Fibroblast of pulmonary artery (primary cell): ENCODE results near the gene TEX29.
A peak's percentile ranks its signal among the peaks of the same experiment; 100 is the strongest.

Experiments used
- DNase-seq: peaks from one replicate; pipeline ENCODE4 v3.0.0-alpha.2; 2010; ENCODE audit warnings: low read depth
- H3K4me3 ChIP-seq: replicated peaks from 2 replicates; pipeline ENCODE4 v1.5.1; 2011; ENCODE audit warnings: low read depth, mild to moderate bottlenecking, control low read depth, low read length, moderate library complexity
- TF ChIP-seq, protein P1 (sequence below): IDR thresholded peaks from 2 replicates; pipeline ENCODE4 v1.5.1; 2011; ENCODE audit warnings: mild to moderate bottlenecking, control low read depth, low read length, inconsistent platforms; ENCODE audit errors: missing control alignments

Gene TEX29

DNA sequence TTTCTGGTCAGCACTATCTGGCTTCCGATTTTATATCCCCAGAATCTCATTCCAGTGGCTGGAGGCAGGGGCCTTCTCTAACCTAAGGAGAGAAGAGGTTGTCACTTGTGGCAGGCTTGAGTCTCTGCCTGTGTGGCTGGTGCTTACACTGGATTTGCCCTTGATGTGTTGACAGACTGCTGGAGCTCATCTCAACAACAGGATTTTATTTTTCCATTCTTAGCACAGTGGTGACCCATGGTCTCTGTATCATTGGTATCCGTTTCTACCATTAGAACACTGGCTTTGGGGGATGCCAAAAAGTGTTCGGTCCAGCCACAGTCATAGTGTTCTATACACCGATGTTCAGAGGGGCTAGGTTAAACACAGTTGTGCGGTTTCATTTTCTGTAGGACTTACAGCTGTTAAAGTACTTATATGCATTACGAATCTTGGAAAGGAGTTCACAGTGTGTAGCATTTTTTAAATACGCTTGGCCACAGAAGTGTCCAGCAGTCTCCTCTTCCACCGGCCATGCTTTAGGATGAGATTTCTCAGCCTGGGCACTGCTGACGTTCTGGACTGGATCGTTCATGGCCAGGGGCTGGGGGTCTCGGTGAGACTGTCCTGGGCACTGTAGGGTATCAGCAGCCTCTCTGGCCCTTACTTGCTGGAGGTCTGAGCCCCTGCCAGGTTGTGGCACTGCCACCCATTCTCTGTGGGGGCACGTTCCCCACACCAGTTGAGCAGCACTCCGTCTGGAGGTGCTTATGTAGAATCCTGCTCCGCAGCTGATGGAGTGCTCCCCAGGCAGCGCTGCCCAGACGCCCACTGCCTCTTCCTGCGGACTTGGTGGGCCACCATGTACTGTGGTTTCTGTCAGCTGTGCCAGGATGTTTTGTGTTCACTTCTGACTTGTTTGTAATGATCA, 41.4 kb upstream of the TEX29 start:
- H3K4me3 ChIP-seq: no peak overlapping the region
- TF ChIP-seq, protein P1, sequence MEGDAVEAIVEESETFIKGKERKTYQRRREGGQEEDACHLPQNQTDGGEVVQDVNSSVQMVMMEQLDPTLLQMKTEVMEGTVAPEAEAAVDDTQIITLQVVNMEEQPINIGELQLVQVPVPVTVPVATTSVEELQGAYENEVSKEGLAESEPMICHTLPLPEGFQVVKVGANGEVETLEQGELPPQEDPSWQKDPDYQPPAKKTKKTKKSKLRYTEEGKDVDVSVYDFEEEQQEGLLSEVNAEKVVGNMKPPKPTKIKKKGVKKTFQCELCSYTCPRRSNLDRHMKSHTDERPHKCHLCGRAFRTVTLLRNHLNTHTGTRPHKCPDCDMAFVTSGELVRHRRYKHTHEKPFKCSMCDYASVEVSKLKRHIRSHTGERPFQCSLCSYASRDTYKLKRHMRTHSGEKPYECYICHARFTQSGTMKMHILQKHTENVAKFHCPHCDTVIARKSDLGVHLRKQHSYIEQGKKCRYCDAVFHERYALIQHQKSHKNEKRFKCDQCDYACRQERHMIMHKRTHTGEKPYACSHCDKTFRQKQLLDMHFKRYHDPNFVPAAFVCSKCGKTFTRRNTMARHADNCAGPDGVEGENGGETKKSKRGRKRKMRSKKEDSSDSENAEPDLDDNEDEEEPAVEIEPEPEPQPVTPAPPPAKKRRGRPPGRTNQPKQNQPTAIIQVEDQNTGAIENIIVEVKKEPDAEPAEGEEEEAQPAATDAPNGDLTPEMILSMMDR: no peak
- DNase-seq: no peak

DNA sequence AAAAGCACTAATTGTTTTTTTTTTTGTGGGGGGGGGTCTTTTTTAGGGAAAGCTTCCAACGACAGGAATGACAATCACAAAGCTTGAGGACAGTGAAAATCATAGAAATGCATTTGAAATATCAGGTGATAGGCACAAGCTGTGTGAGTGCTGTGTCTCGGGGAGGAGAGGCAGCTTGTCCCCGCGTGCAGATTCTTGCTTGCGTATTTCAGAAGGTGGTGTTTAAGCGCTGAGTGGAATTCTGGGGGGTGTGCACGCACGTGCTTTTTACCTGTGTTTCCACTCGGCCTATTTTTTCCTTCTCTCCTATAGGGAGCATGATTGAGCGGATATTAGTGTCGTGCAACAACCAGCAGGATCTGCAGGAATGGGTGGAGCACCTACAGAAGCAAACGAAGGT, 40.2 kb upstream of the TEX29 start:
- H3K4me3 ChIP-seq: no peak overlapping the region
- DNase-seq: no peak
- TF ChIP-seq, protein P1: no peak

DNA sequence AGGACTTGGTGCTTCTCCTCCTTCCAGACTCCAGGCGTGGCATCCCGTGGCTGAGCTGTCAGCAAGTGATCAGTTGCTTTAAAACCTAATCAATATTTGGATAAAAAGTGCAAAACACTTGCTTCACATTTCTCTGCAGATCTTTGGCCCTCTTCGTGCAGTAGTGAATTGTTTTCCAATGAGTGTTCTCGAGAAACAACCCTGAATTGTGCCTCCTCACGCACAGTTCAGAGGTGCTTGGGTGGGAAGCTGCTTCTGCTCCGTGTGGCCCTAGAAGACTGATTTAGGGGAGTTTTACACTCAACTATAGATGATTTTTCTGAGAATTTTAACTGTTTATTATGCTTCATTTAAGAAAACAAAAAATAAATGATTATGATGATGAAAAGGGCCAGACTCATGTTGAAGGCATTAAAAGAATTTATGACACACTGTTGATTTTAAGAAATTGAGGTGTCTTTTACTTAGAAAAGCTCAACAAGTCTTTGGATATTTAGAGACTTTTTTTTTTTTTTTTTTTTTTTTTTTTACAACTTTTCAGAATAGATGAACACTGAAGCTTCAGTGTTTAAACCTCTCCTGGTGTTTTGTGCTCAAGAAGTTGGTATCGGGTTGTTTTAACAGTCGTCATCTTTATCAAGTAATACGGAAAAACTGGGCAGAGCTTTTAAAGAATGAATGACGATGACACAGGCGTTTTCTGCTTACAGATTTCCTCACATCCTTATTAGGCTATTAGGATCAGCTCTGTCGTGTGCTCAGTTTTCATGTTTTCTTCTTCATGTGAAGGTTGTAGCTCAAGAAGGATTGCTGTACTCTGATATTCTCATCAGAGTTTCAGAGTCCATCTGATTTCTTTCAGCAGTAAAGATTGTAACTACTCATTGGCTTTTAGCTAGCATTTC, 39.5 kb upstream of the TEX29 start:
- peak; percentile 93 for DNase-seq
- TF ChIP-seq, protein P1: no peak
- H3K4me3 ChIP-seq: no peak overlapping the region

DNA sequence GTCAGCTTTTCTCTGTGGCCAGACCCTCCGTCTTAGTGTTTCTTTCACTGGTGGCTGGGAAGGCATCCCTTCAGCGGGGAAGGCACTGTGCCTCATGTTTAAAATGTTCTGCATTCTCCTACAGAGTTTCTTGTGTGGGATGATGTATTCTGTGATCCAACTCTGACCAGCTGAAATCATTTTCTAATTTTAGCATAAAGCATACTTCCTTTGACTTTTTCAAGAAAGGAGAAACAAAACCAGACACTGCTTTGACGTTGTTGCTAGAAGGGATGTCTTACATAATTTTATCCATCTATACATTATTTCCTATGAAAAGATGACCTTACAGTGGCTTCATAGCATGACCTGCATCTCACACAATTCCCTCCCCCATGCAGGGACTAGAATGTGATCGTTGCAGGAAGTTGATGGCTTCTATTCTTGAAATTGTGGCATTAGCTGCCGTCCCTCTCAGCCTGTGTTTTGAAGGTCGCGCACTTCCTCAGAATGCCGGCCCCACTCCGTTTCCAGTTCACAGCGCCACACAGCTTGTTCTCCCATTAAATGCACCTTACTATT, 38.6 kb upstream of the TEX29 start:
- H3K4me3 ChIP-seq: no peak overlapping the region
- DNase-seq: peak; percentile 76

DNA sequence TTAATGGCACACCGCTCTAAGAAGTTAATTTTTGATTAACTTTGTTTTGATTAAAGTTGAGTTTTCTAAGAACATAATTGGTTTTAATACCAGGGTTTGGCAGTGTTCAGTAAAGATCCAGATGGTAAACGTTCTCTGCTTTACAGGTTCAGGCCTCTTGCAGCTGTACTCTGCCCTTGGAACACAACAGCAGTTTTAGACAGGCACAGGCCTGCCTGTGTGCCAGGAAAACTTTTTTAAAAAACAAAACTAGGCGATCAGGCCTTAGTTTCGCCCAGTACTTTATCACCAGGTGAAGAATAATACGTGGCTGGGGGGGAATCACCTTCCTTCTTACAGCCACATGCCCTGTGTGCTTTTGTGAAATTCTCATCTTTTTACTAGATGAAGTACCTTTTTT, 38.0 kb upstream of the TEX29 start:
- TF ChIP-seq, protein P1: no peak
- no peak overlapping the region for H3K4me3 ChIP-seq

More for the DNA sequence above, 38.6 kb upstream of the TEX29 start:
- TF ChIP-seq, protein P1: no peak

DNA sequence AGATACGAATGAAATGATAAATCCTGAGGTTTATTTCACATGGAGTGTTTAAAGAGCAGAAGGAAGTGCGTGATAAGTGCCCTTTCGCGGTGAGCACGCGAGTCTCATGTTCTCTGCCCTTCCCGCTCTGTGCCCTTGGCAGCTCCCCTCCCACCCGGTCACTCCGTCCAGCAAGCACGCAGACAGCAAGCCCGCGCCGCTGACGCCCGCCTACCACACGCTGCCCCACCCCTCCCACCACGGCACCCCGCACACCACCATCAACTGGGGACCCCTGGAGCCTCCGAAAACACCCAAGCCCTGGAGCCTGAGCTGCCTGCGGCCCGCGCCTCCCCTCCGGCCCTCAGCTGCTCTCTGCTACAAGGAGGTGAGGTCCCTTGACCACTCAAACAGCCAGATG, 37.4 kb upstream of the TEX29 start:
- H3K4me3 ChIP-seq: no peak overlapping the region
- TF ChIP-seq, protein P1: no peak
- no peak for DNase-seq

More for the DNA sequence above, 38.0 kb upstream of the TEX29 start:
- no peak for DNase-seq
